ENCODE measurements around the gene DUS1L.

DUS1L gene

DNA sequence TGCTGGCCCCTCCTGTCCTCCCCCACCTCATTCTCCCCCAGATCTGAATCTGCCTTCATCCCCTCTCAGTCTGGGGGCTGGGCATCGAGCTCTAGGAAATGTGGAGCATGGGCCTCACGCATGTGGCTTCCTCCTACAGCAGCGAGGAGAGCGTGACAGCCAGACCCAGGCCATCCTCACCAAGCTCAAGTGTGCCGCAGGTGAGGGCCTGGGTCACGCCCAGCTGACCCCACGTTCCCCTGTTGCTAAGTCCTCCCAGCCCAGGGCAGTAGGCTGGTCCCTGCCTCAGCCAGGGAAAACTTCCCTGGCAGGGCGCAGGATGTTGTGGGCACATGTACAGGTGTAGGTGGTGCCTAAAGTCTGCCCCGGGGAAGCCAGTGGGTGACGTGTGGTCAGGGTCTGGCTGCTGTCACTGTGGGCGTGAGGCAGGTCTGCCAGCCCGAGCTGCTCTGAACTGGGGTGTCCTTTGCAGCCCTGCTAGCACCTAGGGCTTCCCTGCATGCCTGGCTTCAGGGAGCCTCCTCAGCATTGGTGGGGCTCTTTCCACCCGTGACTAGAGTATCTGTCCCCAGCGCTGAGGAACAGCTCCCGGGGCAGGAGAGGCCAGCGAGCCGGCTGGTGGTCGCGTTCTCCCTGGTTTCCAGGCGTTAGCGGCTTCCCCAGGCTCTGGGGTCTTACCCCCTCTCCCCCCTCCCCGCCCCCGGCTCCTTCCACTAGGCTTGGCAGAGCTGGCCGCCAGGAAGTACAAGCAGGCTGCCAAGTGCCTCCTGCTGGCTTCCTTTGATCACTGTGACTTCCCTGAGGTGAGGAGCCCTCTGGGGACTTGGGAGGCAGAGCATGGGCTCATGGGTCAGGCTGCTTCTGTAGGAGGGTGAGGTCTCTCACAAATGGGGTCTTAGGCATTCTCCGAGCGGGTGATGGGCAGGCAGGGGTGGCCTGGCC is 10.3 kb downstream of the DUS1L start:
- no peak for DNase-seq

DNA sequence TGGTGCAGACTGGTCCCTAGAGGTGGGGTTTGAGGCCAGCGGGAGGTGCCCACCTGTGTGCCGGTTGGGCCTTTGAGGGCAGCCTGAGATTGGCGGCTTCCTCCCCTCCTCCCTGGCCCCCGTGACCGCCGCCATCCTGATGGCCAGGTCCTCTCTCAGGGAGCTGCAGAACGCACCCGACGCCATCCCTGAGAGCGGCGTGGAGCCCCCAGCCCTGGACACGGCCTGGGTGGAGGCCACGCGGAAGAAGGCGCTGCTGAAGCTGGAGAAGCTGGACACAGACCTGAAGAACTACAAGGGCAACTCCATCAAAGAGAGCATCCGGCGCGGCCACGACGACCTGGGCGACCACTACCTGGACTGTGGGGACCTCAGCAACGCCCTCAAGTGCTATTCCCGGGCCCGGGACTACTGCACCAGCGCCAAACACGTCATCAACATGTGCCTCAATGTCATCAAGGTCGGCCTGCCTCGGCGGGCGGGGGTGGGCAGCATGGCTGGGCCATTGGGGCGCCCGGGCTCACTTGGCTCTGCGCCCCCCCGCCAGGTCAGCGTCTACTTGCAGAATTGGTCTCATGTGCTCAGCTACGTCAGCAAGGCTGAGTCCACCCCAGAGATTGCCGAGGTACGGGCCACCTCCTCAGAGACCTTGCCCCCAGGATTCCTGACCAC is 11.1 kb downstream of the DUS1L start:
- DNase-seq: no peak

DNA sequence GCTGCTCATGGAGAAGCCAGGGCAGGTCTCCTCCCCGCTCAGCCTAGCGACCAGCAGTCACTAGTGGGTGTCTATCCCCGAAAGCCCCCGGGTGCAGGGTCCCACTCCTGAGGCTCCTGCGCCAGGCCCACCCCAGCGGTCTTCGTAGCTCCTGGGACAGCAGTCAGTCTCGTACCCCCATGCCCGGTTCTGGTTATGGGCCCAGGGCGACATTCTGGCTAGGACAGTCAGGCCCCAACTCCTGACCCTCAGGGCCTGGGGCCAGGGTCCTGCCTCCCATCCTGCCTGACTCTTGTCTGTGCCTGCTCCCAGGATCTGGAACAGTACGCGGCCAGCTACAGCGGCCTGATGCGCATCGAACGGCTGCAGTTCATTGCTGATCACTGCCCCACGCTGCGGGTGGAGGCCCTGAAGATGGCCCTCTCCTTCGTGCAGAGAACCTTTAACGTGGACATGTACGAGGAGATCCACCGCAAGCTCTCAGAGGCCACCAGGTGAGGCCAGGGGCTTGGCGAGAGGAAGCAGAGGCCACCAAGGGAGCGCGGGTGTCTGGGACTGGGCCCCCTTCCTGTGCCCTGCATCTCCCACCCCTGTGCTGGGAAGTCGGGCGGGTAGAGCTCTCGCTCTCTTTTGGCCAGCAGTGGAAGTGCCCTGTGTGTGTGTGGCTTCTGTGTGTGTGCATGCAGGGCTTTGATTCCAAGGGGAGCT is 11.9 kb downstream of the DUS1L start:
- DNase-seq: no peak

DNA sequence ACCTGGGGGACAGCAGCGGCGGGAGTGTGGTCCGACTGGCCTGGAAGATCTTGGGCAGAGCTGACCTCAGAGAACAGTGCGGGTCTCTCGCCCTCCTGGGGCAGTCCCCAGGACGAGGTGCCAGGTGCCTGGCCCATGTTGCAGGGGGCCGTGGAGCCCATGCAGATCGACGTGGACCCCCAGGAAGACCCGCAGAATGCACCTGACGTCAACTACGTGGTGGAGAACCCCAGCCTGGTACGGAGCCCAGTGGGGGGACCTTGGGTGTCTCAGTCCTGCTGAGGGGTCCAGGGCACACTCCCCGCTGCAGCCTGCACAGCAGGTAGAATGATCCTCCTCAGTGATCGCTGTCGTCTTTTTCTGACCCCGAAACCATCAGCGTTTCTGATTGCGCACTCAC is 12.5 kb downstream of the DUS1L start:
- DNase-seq: no peak

DNA sequence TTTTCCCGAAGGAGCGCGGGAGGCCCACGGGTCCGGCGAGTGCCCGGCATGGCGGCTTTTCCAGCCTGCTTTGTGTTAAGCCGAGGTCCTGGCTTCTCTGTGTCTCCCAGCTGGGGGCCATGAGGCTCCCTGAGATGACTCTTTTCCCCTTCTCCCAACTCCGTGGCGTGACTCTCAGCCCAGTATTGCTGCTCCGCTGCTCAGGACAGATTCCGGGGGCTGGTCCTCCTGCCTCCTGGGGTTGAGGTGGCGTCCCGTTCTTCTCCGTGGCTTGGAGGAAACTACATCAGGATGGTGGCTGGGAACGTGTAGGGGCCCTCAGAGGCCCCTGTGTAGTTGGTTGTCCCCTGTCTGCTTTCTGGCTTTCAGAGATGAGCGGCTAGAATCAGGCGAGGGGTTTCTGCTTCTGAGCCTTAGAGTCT is 13.0 kb downstream of the DUS1L start:
- no peak for DNase-seq

- peak in 12 of 14 donors; percentile 11 to 86 (median 49) for DNase-seq
Observed at GRCh38 chr17:82051776-82052637, 13.6 kb downstream of the DUS1L start, which contains the start of the genes GPS1 and RFNG. TSS of gene GPS1 (plus strand) at chr17:82051898. CDS start at chr17:82051932, 34 bp downstream. TSS of gene RFNG (minus strand) at chr17:82051811. CDS start at chr17:82051766, 45 bp downstream.

DNA sequence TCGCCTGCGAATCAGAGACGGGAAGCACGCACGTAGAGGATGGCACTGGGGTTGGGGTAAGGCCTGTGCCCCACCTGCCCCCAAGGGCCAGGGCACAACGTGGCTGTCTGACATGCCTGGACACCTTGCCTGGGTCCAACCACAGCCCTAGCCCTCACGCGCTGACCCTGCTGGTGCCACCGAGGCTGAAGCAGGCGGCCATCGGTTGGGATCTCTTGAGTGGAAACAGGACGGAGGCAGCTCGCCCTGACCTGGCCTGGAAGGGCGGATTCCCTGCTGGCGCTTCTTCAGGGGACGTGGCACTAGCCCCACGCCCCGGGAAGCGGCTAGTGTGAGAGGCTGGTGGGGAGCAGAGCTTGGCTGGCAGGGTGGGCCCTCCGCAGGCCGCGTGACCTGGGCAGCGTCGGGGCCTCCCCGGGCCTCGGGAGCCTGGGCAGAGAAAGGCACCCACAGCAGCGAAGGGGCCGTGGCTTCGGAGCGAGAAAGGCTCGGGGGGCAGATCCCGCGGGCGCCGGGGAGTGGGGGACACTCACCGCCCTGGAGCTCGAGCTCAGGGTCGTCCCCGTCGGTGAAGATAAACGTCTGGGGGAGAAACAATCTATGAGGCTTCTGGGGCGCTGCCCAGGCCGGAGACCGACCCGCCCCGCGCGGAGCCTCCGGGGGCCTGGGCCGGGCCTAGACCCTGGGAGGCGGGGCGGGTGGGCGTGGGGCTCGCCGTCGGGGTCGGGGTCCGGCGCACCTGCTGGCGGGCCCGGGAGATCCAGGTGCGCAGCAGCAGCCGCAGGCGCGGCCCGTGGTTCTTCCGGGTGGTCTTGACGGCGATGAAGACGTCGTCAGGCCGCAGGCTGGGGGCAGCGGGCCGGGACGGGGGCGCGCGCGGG is 14.6 kb downstream of the DUS1L start:
- no peak for DNase-seq

DNA sequence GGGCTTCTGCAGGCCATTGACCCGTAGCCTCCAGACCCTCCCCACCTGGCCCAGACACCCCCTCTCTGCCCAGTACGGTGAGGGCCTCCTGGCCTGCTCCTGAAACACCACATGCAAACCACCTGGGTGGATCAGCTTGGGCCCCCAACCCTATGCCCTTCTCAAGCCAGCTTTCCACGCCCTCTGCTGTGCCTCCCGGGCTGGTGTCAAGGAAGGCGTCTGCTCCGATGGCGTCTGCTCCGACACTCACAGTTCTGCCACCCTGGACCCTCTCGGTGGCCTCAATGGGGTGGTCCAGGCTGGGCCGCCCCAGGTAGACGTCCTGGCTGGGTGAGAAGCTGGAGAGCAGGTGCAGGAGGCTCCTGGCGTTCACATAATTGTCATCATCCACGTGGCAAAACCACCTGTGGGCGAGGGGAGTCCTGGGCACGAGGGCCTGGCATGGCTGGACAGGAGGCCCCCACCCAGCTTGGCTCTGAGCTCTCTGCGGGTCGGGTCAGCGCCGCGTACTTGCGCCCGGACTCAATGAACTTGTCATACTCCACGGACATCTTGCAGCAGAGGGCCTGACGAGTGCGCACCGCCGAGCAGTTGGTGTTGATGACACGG is 15.3 kb downstream of the DUS1L start:
- no peak for DNase-seq

DNA sequence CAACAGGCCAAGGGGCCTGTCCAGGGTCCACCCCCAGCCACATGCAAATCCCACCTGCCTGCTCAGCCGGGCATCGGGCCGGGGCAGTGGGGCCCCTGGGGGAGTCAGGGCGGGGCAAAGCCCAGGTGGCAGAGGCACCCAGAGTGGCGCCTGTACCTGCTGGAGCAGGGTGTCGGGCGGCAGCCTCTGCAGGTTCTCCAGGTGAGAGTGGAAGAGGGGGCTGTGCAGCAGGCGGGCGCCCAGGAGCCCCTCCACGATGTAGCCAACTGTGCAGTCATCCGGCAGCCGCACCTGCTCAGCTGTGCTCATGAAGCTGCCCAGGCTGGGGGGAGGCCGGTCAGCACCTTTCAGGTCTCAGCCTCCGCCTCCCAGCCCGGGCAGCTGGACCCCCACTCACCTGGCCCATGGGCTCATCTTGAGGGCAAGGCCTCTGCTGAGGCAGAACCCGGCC is 16.1 kb downstream of the DUS1L start:
- no peak for DNase-seq

DNA sequence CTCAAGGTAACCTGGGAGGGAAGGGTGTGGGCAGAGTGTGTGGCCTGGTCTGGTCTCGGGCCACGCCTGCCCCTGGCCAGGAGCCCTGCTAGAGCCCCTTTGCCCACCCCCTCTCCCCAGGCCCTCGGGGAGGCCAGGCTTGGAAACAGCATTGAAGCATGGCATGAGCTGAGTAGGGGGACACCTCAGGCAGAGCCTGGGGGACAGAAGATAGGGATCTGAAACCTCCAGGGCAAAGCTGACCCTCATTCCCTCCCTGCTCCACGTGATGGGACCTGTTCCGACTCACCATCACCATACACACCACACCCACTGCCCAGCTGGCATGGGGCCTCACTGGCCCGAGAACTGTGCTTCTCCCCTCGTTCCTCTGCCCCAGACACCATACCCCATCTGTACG is 16.5 kb downstream of the DUS1L start:
- DNase-seq: no peak

DNA sequence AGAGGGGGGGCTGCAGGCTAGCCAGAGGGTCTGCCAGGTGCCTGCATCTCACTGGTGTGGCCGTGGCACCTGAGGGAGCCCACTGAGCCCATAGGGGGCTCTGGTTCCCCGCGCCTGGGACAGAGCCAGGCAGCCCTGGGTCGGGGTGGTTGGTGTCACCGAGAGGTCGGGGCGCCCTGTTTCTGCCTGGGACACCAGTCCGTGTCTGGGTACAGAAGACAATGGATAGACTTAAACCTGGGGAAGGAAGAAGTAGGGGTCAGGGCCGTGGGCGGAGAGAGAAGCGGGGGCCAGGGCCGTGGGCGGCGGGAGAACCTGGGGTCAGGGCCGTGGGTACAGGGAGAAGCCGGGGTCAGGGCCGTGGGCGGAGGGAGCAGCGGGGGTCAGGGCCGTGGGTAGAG is 17.0 kb downstream of the DUS1L start:
- DNase-seq: no peak

GRCh38 chr17:82047914-82048570 is 17.6 kb downstream of the DUS1L start:
- no peak for DNase-seq

DNA sequence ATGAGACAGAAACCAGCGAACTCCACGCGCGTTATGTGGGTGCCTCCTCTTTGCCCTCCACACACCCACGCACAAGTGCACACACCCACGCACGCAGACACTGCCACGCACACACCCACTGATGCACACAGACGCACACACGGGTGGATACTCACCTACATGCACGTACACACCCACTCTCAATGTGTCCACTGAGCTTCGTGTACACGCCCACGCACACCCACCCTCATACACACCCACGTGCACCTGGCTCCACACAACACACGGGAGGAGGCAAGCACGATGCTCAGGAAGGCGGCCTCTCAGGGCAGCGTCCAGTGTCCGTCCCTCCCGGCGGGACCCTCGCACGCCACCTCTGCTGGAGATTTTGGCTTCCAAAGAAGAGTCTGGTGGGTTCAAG is 18.2 kb downstream of the DUS1L start:
- DNase-seq: no peak

DNA sequence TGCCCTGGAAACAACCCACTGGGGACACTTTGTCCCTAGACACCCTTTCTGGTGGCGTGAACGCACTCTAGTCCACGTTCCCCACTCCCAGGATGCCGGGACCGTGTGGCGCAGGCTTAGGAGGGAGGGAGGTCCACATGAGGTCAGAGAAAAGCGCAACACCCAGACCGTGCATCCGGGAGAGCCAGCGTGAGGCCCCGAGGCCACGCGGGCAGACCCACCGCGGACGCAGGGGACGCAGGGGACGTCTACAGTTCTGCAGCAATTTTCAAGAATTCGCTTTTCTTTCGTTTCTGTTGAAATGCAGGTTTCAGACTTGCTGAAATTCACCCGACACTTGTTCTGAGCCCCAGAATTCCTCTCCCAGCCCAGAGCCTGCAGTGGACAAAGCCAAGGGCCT is 18.7 kb downstream of the DUS1L start:
- DNase-seq: no peak

DNA sequence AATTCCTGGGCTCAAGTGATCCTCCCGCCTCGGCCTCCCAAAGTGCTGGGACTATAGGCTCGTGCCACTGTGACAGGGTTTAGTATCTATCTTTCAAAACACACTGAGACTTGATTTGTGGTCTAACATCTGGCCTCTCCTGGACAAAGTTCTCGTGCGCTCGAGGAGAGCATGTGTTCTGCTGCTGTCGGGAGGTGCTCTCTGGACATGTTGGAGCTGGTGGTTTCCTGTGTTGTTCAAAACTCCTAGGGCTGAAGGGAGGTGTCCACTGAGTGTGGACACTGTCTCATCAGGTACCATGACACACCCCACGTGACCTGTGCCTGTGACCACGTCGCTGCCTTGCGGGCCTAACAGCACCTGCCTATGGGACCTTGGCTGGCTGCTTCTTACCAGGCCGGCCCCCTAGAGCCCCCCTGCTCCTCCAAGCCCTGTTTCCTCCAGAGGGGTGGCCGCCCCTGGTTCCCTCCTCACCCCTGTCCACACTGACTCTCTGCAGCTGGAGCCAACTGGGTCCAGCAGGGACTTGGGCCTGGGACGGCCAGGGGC is 19.6 kb downstream of the DUS1L start:
- DNase-seq: no peak

DNA sequence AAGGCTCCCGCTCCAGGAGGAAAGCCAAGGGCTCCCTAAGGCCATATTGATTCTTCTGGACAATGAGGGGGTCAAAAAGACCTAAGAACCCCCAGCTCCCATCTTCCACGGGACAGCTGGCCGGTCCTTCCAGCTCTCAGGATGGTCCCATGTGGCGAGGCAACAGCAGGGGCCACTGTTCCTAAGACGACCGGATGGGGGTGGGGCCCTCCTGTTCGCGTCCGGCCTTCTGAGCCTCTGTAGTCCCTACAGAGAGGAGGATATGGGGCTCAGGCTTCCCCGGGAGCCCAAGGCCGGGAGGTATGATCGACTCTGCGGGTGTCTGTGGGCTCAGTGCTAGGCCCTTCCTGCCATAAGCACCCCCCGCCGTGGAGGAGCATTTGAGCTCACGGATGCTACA is 22.1 kb downstream of the DUS1L start:
- no peak for DNase-seq

DNA sequence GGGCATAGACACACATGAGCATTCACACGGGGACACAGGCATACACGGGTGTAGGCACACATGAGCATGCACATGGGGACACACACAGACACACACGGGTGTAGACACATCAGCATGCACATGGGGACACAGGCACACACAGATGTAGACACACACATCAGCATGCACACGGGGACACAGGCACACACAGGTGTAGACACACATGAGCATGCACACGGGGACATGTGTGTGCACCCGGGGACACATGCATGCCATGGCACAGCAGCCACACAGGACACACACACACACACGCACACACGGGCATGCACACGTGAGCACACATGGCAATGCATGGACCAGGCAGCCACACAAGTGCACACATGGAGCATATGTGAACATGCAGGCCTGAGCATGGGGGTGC is 23.0 kb downstream of the DUS1L start:
- DNase-seq: no peak

GRCh38 chr17:82041144-82041814 is 24.3 kb downstream of the DUS1L start:
- DNase-seq: no peak
